A549 (cell line): Measurements from ENCODE around the gene ZNF845. TPM values are rescaled to one million over a fixed set of nuclear protein-coding genes. Genes with fewer than 3 reads are reported as not detected.
A peak's percentile ranks its signal among the peaks of the same experiment; 100 is the strongest.

ENCODE experiments used
- ATAC-seq, 2 experiments: fragments of 200-7000 bp in 1 of 2; fragments of >200 bp in 1 of 2; cut with Nextera tagmentation in 1 of 2; cut with Tn5 transposase in 1 of 2; 3 replicates each; pipeline versions ENCODE4 v1.8.0 to v1.9.1; 2018 to 2020; ENCODE audit warnings: mild to moderate bottlenecking in 1 of 2, moderate library complexity in 1 of 2
- CTCF ChIA-PET: fragments of 300-600 bp; sonication (Branson Sonifier 250); formaldehyde crosslinking; extraction: SDS; loops from one replicate; lab custom pipeline; 2021; ENCODE audit warnings: antibody characterized with exemption, inconsistent platforms; lab: Yijun Ruan, JAX
- POLR2A ChIA-PET: fragments of 350-600 bp; formaldehyde crosslinking; extraction: SDS; loops from one replicate; lab custom pipeline; 2021; ENCODE audit warnings: antibody characterized with exemption, inconsistent platforms; lab: Yijun Ruan, JAX
- DNase-seq, 2 experiments: peaks; one replicate each; pipeline versions ENCODE4 v3.0.0 to v3.0.0-alpha.2; 2011 to 2016; ENCODE audit warnings: low read depth in 1 of 2, low spot score in 1 of 2
- FAIRE-seq: peaks from 2 replicates; lab custom pipeline; 2011; peaks lifted over from hg19 to GRCh38; lab: Jason Lieb, UNC
- H3K27ac ChIP-seq, 2 experiments: fragments of >200 bp; sonication (Bioruptor Twin); formaldehyde crosslinking; 3 replicates each; pipeline ENCODE4 v1.5.1; 2016 to 2017
- H3K4me1 ChIP-seq: fragments of >200 bp; sonication (Bioruptor Twin); formaldehyde crosslinking; 3 replicates; pipeline ENCODE4 v1.6.1; 2016
- H3K4me2 ChIP-seq: fragments of >200 bp; sonication (Bioruptor Twin); formaldehyde crosslinking; 3 replicates; pipeline ENCODE4 v1.6.1; 2016
- H3K4me3 ChIP-seq: fragments of >200 bp; sonication (Bioruptor Twin); formaldehyde crosslinking; 3 replicates; pipeline ENCODE4 v1.5.1; 2016
- H3K9me3 ChIP-seq: fragments of >200 bp; sonication (Bioruptor Twin); formaldehyde crosslinking; 3 replicates; pipeline ENCODE4 v1.6.1; 2016
- BCL3 ChIP-seq: fragments of >200 bp; sonication (Bioruptor Twin); formaldehyde crosslinking; IDR thresholded peaks from 3 replicates; pipeline ENCODE4 v1.6.1; 2016
- CHD4 ChIP-seq: fragments of 200-600 bp; sonication (generic); IDR thresholded peaks from 2 replicates; pipeline ENCODE4 v1.6.1; 2016; ENCODE audit warnings: antibody characterized with exemption, mild to moderate bottlenecking, borderline replicate concordance
- E2F6 ChIP-seq: IDR thresholded peaks from 2 replicates; pipeline ENCODE4 v1.6.1; 2012; ENCODE audit warnings: low read depth, borderline replicate concordance
- EHF ChIP-seq: fragments of 250-450 bp; sonication (Bioruptor Pico); IDR thresholded peaks from 2 replicates; pipeline ENCODE4 v1.5.0; 2020; ENCODE audit warnings: mild to moderate bottlenecking
- FOSL2 ChIP-seq, 2 experiments: fragments of 450-650 bp in 1 of 2; fragments of >200 bp in 1 of 2; sonication (Bioruptor Twin) in 1 of 2; formaldehyde crosslinking; IDR thresholded peaks; 2 replicates each; pipeline versions ENCODE4 v1.5.0 to v1.6.1; 2016 to 2020; ENCODE audit warnings: mild to moderate bottlenecking in 1 of 2, moderate library complexity in 1 of 2
- FOXS1 ChIP-seq: fragments of 250-450 bp; sonication (Bioruptor Pico); IDR thresholded peaks from 2 replicates; pipeline ENCODE4 v1.5.0; 2020; ENCODE audit warnings: mild to moderate bottlenecking, moderate library complexity
- HES2 ChIP-seq: fragments of >200 bp; sonication (Bioruptor Twin); formaldehyde crosslinking; IDR thresholded peaks from 2 replicates; pipeline ENCODE4 v1.6.1; 2016
- HOXB13 ChIP-seq: fragments of 250-450 bp; sonication (Bioruptor Pico); IDR thresholded peaks from 2 replicates; pipeline ENCODE4 v1.5.0; 2020; ENCODE audit warnings: low read depth, mild to moderate bottlenecking, moderate library complexity
- JUN ChIP-seq, 2 experiments: fragments of >200 bp; sonication (Bioruptor Twin); formaldehyde crosslinking; IDR thresholded peaks; 2 replicates in 1 of 2; 3 replicates in 1 of 2; pipeline ENCODE4 v1.6.1; 2016 to 2017
- MAFK ChIP-seq: fragments of 450-650 bp; IDR thresholded peaks from 2 replicates; pipeline ENCODE4 v1.6.1; 2014; ENCODE audit not compliant: partially characterized antibody
- MAZ ChIP-seq: fragments of 150-350 bp; IDR thresholded peaks from 2 replicates; pipeline ENCODE4 v1.6.1; 2014; ENCODE audit warnings: antibody characterized with exemption, low read depth, low read length, borderline replicate concordance
- NR3C1 ChIP-seq: fragments of >200 bp; sonication (Bioruptor Twin); formaldehyde crosslinking; IDR thresholded peaks from 3 replicates; pipeline ENCODE4 v1.6.1; 2017
- PBX3 ChIP-seq: IDR thresholded peaks from 2 replicates; pipeline ENCODE4 v1.6.1; 2012
- RCOR1 ChIP-seq: fragments of 150-350 bp; IDR thresholded peaks from 2 replicates; pipeline ENCODE4 v1.6.1; 2014; ENCODE audit warnings: antibody characterized with exemption, low read length, low read depth
- REST ChIP-seq: fragments of 200-600 bp; sonication (generic); IDR thresholded peaks from 2 replicates; pipeline ENCODE4 v1.6.1; 2016; ENCODE audit warnings: antibody characterized with exemption, mild to moderate bottlenecking, moderate library complexity
- RFX5 ChIP-seq: fragments of 450-650 bp; IDR thresholded peaks from 2 replicates; pipeline ENCODE4 v1.7.1; 2014; ENCODE audit warnings: antibody characterized with exemption, mild to moderate bottlenecking, moderate library complexity
- RNF2 ChIP-seq: fragments of 200-600 bp; sonication (generic); IDR thresholded peaks from 2 replicates; pipeline ENCODE4 v1.6.1; 2016; ENCODE audit warnings: low read depth, mild to moderate bottlenecking, antibody characterized with exemption, moderate library complexity, borderline replicate concordance
- SMC3 ChIP-seq: fragments of >200 bp; sonication (Bioruptor Twin); formaldehyde crosslinking; IDR thresholded peaks from 3 replicates; pipeline ENCODE4 v1.6.1; 2018; ENCODE audit warnings: inconsistent platforms
- USF2 ChIP-seq: fragments of 450-650 bp; IDR thresholded peaks from 2 replicates; pipeline ENCODE4 v1.6.1; 2014; ENCODE audit warnings: antibody characterized with exemption
- WGBS: methylation state at CpG from one replicate; pipeline ENCODE4 v1.1.6; 2017; ENCODE audit errors: missing lambda C conversion rate; 5-methylcytosine and 5-hydroxymethylcytosine counted together
- polyA plus RNA-seq, 4 experiments: library from polyadenylated mRNA; depleted of rRNA in 3 of 4; stranded (reverse); fragments of >200 nt; fragmentation: RNase III in 1 of 4; extraction: RNeasy Plus Mini Kit Qiagen cat#74134 plus additional on column Dnase treatment in 1 of 4; gene quantifications; 2 replicates in 3 of 4; 3 replicates in 1 of 4; pipeline ENCODE4 v1.2.3, GENCODE V29; 2011 to 2017

The ZNF845 gene
- polyA plus RNA-seq, 2 of the 4 experiments (the other 2 are of a cell fraction) = 3.3 to 8.3 TPM

- H3K4me3 ChIP-seq = peak within 1 kb of the TSS; percentile 44
- 27% methylated on average over 44 of the region's 45 CpGs for WGBS
- peaks cover 46% of the 10 kb centered on the region for H3K9me3 ChIP-seq
- 0 out of 6 replicates have a peak within 1 kb of the TSS, but pooled peaks of 1 of the 2 experiments have one; percentile 3 for H3K27ac ChIP-seq
- POLR2A ChIA-PET = no interaction called here
- no peaks in the 10 kb centered on the region for H3K4me1 ChIP-seq
- no peak for TF ChIP-seq NR3C1
- no peak for TF ChIP-seq RNF2
- TF ChIP-seq RCOR1 = no peak
- no peak for TF ChIP-seq MAZ
- TF ChIP-seq E2F6 = peak; percentile 38; the same call in 1 of the 2 replicates
- CTCF ChIA-PET = no interaction called here
- H3K4me2 ChIP-seq = peak within 1 kb of the TSS; percentile 66
- DNase-seq = peak in 1 of 2 experiments; percentile 63
- FAIRE-seq = no peak
- peak; percentile 90 to 95 for ATAC-seq
These were observed 31.8 kb downstream of the ZNF845 start, which contains the start of gene ZNF525 for GRCh38 chr19:53365134-53365898. TSS of gene ZNF525 (plus strand) at chr19:53365705. CDS start at chr19:53372282, 6,577 bp downstream.

GRCh38 chr19:53365899-53366493 is 32.4 kb downstream of the ZNF845 start:
- TF ChIP-seq HES2 = no peak
- TF ChIP-seq HOXB13 (CRISPR knock-in tag) = no peak
- peak; percentile 43; the same call in 1 of the 2 replicates for TF ChIP-seq E2F6
- no peak for TF ChIP-seq SMC3
- TF ChIP-seq FOSL2 (IDR thresholded peaks at IDR 0.05) = no peak
- TF ChIP-seq FOSL2 (CRISPR knock-in tag; IDR thresholded peaks at IDR 0.05) = no peak
- TF ChIP-seq, all 56 proteins: peak for 1
- 0 out of 6 replicates have a peak overlapping the region, but pooled peaks of 1 of the 2 experiments have one; percentile 3 for H3K27ac ChIP-seq
- FAIRE-seq (no peak), DNase-seq (no peak), ATAC-seq (peak; percentile 19 to 45; a peak in 2 of 6 replicates)
- H3K9me3 ChIP-seq = peaks cover 51% of the 10 kb centered on the region
- POLR2A ChIA-PET = no interaction called here
- CTCF ChIA-PET = interaction anchor here (0.6 to 0.8 kb wide), 2 partner anchors 9 to 1708 kb away, joined by 3 read pairs; no protein-coding TSS in a partner anchor
- peak overlapping the region; percentile 44 for H3K4me3 ChIP-seq
- no peaks in the 10 kb centered on the region for H3K4me1 ChIP-seq
- peak overlapping the region; percentile 66 for H3K4me2 ChIP-seq
- WGBS = 5% methylated on average over 23 of the region's 32 CpGs

GRCh38 chr19:53372196-53372595 is 38.6 kb downstream of the ZNF845 start:
- H3K4me1 ChIP-seq = no peaks in the 10 kb centered on the region
- ATAC-seq = no peak
- H3K4me3 ChIP-seq = no peak overlapping the region
- WGBS = 14% methylated on average over 4 of the region's 4 CpGs
- FAIRE-seq = no peak
- POLR2A ChIA-PET = no interaction called here
- no peak overlapping the region for H3K4me2 ChIP-seq
- H3K27ac ChIP-seq = no peak overlapping the region
- DNase-seq = no peak
- CTCF ChIA-PET = no interaction called here
- peaks cover 49% of the 10 kb centered on the region for H3K9me3 ChIP-seq
- TF ChIP-seq JUN (IDR thresholded peaks at IDR 0.05) (no peak), EHF (no peak), REST (no peak), CHD4 (no peak), RFX5 (no peak), USF2 (no peak), PBX3 (no peak), MAFK (no peak), FOXS1 (CRISPR knock-in tag) (no peak), BCL3 (no peak)
